Measurements from ENCODE around the gene YY1. TPM values are rescaled to one million over a fixed set of nuclear protein-coding genes. Genes with fewer than 3 reads are reported as not detected.
"Not testable (repeated sequence)": the region's sequence is repeated elsewhere in the genome, so short reads cannot be mapped to it uniquely, and the experiment has no call there.

YY1 gene
- total RNA-seq, 1 experiment from 2014 or later = 83.1 TPM

GRCh38 chr14:100308427-100308792 lies 69.5 kb downstream of the YY1 start:
- 0 out of 2 replicates have a peak, but pooled peaks have one; percentile 14 for TF ChIP-seq GTF2I (CRISPR knock-in tag; conservative IDR thresholded peaks at IDR 0.05)
- peak; percentile 59; the same call in 1 of the 2 replicates for TF ChIP-seq ZNF121 (CRISPR knock-in tag; IDR thresholded peaks at IDR 0.05)
- H3K36me3 Mint-ChIP-seq; H3K4me3 Mint-ChIP-seq; H3K27me3 Mint-ChIP-seq (ENCODE audit: low read depth); H3K27ac Mint-ChIP-seq; DNase-seq (ENCODE audit: low spot score); H3K9me3 Mint-ChIP-seq; ATAC-seq: not testable (repeated sequence)
- POLR2A ChIA-PET = interaction anchor here (0.7 kb wide), 1 partner anchor 117 kb away, joined by 4 read pairs; no protein-coding TSS in a partner anchor
- H3K4me1 Mint-ChIP-seq = peaks cover 46% of the 10 kb centered on the region
- CTCF ChIA-PET = interaction anchor here (1.3 to 1.4 kb wide), 3 partner anchors 23 to 109 kb away, joined by 4 to 6 read pairs (median 5); no protein-coding TSS in a partner anchor

- H3K36me3 Mint-ChIP-seq = no peaks in the 10 kb centered on the region
- peaks cover 6% of the 10 kb centered on the region for H3K27me3 Mint-ChIP-seq (ENCODE audit: low read depth)
- no peak overlapping the region for H3K27ac Mint-ChIP-seq
- H3K4me1 Mint-ChIP-seq = peaks cover 40% of the 10 kb centered on the region
- no peaks in the 10 kb centered on the region for H3K9me3 Mint-ChIP-seq
- H3K4me3 Mint-ChIP-seq = no peak overlapping the region
- CTCF ChIA-PET = interaction anchor here (0.5 to 1.4 kb wide), 6 partner anchors 10 to 108 kb away, joined by 3 to 5 read pairs (median 4); no protein-coding TSS in a partner anchor
- DNase-seq (ENCODE audit: low spot score) (no peak), ATAC-seq (no peak)
- TF ChIP-seq ZNF532 (CRISPR knock-in tag; IDR thresholded peaks at IDR 0.05; ENCODE audit: borderline replicate concordance) = no peak
- no peak for TF ChIP-seq RELA (CRISPR knock-in tag; IDR thresholded peaks at IDR 0.05; ENCODE audit: borderline replicate concordance)
- no peak for TF ChIP-seq NR1H2 (CRISPR knock-in tag; IDR thresholded peaks at IDR 0.05)
- TF ChIP-seq HMGXB4 (CRISPR knock-in tag; IDR thresholded peaks at IDR 0.05) = no peak
- no peak for TF ChIP-seq TP53 (CRISPR knock-in tag; IDR thresholded peaks at IDR 0.05)
- no peak for TF ChIP-seq PRDM15 (CRISPR knock-in tag; IDR thresholded peaks at IDR 0.05)
- TF ChIP-seq MXD4 (CRISPR knock-in tag; IDR thresholded peaks at IDR 0.05; ENCODE audit: borderline replicate concordance) = no peak
- no peak for TF ChIP-seq NFE2L1 (CRISPR knock-in tag; IDR thresholded peaks at IDR 0.05)
- POLR2A ChIA-PET = interaction anchor here (0.7 kb wide), 1 partner anchor 116 kb away, joined by 4 read pairs; no protein-coding TSS in a partner anchor
Measured at GRCh38 chr14:100309028-100309737, 70.2 kb downstream of the YY1 start.

GRCh38 chr14:100312110-100312876 lies 73.3 kb downstream of the YY1 start:
- peaks cover 35% of the 10 kb centered on the region for H3K4me1 Mint-ChIP-seq
- H3K27ac Mint-ChIP-seq; ATAC-seq; DNase-seq (ENCODE audit: low spot score); H3K27me3 Mint-ChIP-seq (ENCODE audit: low read depth); H3K36me3 Mint-ChIP-seq; H3K4me3 Mint-ChIP-seq; POLR2A ChIA-PET; H3K9me3 Mint-ChIP-seq: not testable (repeated sequence)
- CTCF ChIA-PET = interaction anchor here (0.5 to 1.3 kb wide), 2 partner anchors 9 to 42 kb away, joined by 3 to 4 read pairs; no protein-coding TSS in a partner anchor
